Measurements from ENCODE around the gene CLEC10A. TPM values are rescaled to one million over a fixed set of nuclear protein-coding genes. Genes with fewer than 3 reads are reported as not detected.
"Not testable (repeated sequence)": the region's sequence is repeated elsewhere in the genome, so short reads cannot be mapped to it uniquely, and the experiment has no call there.

CLEC10A gene
- total RNA-seq, 4 donors from 2014 or later: 0.59 to 3.9 (median 2.1) TPM

- Histone ChIP-seq H3K27me3 (no peaks in the 10 kb centered on the region), H3K4me3 (replicated peaks in 1 of 3) (no peak overlapping the region), H3K27ac (no peak overlapping the region), H3K4me1 (peaks cover 8 to 9% of the 10 kb centered on the region in 2 donors), H3K9me3 (no peaks in the 10 kb centered on the region), H3K36me3 (no peaks in the 10 kb centered on the region)
- intact Hi-C loops (cut with DNase I): no loop called here
- no peak for DNase-seq
- no peak for TF ChIP-seq POLR2A (IDR thresholded peaks at IDR 0.05)
- TF ChIP-seq, protein P1, sequence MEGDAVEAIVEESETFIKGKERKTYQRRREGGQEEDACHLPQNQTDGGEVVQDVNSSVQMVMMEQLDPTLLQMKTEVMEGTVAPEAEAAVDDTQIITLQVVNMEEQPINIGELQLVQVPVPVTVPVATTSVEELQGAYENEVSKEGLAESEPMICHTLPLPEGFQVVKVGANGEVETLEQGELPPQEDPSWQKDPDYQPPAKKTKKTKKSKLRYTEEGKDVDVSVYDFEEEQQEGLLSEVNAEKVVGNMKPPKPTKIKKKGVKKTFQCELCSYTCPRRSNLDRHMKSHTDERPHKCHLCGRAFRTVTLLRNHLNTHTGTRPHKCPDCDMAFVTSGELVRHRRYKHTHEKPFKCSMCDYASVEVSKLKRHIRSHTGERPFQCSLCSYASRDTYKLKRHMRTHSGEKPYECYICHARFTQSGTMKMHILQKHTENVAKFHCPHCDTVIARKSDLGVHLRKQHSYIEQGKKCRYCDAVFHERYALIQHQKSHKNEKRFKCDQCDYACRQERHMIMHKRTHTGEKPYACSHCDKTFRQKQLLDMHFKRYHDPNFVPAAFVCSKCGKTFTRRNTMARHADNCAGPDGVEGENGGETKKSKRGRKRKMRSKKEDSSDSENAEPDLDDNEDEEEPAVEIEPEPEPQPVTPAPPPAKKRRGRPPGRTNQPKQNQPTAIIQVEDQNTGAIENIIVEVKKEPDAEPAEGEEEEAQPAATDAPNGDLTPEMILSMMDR (IDR thresholded peaks at IDR 0.05): no peak
- 73 to 84% methylated on average over 4 of the region's 4 CpGs for WGBS, 2 donors
Observed at GRCh38 chr17:7123844-7124243, 43.8 kb upstream of the CLEC10A start.

DNA sequence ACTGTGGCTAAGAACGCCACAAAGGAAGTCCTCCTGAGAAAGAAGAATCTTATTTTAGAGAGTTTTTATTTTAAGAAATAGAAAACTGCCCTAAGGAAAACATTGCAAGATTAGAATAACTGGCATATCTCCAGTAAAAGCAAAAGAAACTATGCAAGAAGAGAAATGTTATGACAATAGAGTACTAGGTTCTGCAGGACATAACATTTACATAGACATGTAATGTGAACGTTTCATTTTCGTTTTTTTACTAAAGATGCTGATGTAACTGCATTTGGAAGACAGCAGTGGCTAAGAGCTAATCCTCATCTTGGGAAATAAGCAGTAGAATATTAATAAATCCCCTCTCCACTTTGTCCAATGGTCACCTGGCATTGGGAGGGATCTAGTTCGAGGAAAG, 42.3 kb upstream of the CLEC10A start:
- WGBS, 2 donors: 27 to 31% methylated on average over 4 of the region's 4 CpGs
- TF ChIP-seq, protein P1 (IDR thresholded peaks at IDR 0.05): no peak
- TF ChIP-seq POLR2A (IDR thresholded peaks at IDR 0.05): no peak
- no peak overlapping the region for H3K4me3 ChIP-seq (replicated peaks in 1 of 3)
- H3K36me3 ChIP-seq: no peaks in the 10 kb centered on the region
- no peaks in the 10 kb centered on the region for H3K27me3 ChIP-seq
- no peak for DNase-seq
- H3K4me1 ChIP-seq: peaks cover 8 to 9% of the 10 kb centered on the region in 2 donors
- intact Hi-C loops (cut with DNase I): no loop called here
- H3K27ac ChIP-seq: no peak overlapping the region
- no peaks in the 10 kb centered on the region for H3K9me3 ChIP-seq

GRCh38 chr17:7120635-7121034, 40.6 kb upstream of the CLEC10A start:
- H3K27me3 ChIP-seq; H3K9me3 ChIP-seq; H3K4me3 ChIP-seq (replicated peaks in 1 of 3); H3K36me3 ChIP-seq; H3K4me1 ChIP-seq; DNase-seq; intact Hi-C loops (cut with DNase I); H3K27ac ChIP-seq: not testable (repeated sequence)
- WGBS, 2 donors: 81 to 83% methylated on average over 12 of the region's 12 CpGs

DNA sequence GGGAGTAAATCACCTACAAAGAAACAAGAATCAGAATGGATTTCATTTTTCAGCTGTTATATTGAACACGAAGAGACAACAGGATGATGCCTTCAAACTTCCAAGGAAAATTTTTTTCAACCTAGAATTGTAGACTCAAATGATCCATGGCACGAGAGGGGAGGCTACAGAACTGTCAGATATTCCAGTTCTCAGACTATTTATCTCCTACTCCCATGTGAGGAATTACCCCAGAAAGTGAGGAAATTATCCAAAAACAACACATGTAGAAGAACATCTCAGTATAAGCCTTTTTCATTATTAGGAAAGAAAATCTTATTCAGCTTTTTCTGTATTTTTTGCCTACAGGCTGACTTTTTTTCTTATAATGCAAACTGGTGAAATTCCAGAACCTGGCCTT, 40.1 kb upstream of the CLEC10A start:
- Histone ChIP-seq H3K9me3 (no peaks in the 10 kb centered on the region), H3K4me1 (peaks cover 8 to 9% of the 10 kb centered on the region in 2 donors), H3K36me3 (no peaks in the 10 kb centered on the region), H3K27me3 (no peaks in the 10 kb centered on the region), H3K4me3 (replicated peaks in 1 of 3) (no peak overlapping the region), H3K27ac (no peak overlapping the region)
- intact Hi-C loops (cut with DNase I): no loop called here
- 73 to 75% methylated on average over 2 of the region's 2 CpGs for WGBS, 2 donors
- DNase-seq: no peak
- TF ChIP-seq, protein P1 (IDR thresholded peaks at IDR 0.05): no peak
- no peak for TF ChIP-seq POLR2A (IDR thresholded peaks at IDR 0.05)

GRCh38 chr17:7119314-7119713, 39.3 kb upstream of the CLEC10A start:
- intact Hi-C loops (cut with DNase I): no loop called here
- no peak for TF ChIP-seq POLR2A (IDR thresholded peaks at IDR 0.05)
- TF ChIP-seq, protein P1 (IDR thresholded peaks at IDR 0.05): no peak
- no peaks in the 10 kb centered on the region for H3K27me3 ChIP-seq
- DNase-seq: no peak
- H3K27ac ChIP-seq: no peak overlapping the region
- H3K4me3 ChIP-seq (replicated peaks in 1 of 3): no peak overlapping the region
- H3K4me1 ChIP-seq: peaks cover 8 to 9% of the 10 kb centered on the region in 2 donors
- no peaks in the 10 kb centered on the region for H3K9me3 ChIP-seq
- H3K36me3 ChIP-seq: no peaks in the 10 kb centered on the region
- WGBS, 2 donors: 80 to 86% methylated on average over 11 of the region's 11 CpGs

Measured in thyroid gland (tissue), 4 donors.